GM04504 (cell line): ENCODE data around the gene MYO7B.

Experiments used
- DNase-seq: peaks from one replicate; pipeline ENCODE4 v3.0.0-alpha.2; 2012; ENCODE audit warnings: low read depth

Gene MYO7B

GRCh38 chr2:127638361-127639110 is 103.1 kb downstream of the MYO7B start:
- no peak for DNase-seq

GRCh38 chr2:127639111-127639474 is 103.6 kb downstream of the MYO7B start:
- no peak for DNase-seq

DNA sequence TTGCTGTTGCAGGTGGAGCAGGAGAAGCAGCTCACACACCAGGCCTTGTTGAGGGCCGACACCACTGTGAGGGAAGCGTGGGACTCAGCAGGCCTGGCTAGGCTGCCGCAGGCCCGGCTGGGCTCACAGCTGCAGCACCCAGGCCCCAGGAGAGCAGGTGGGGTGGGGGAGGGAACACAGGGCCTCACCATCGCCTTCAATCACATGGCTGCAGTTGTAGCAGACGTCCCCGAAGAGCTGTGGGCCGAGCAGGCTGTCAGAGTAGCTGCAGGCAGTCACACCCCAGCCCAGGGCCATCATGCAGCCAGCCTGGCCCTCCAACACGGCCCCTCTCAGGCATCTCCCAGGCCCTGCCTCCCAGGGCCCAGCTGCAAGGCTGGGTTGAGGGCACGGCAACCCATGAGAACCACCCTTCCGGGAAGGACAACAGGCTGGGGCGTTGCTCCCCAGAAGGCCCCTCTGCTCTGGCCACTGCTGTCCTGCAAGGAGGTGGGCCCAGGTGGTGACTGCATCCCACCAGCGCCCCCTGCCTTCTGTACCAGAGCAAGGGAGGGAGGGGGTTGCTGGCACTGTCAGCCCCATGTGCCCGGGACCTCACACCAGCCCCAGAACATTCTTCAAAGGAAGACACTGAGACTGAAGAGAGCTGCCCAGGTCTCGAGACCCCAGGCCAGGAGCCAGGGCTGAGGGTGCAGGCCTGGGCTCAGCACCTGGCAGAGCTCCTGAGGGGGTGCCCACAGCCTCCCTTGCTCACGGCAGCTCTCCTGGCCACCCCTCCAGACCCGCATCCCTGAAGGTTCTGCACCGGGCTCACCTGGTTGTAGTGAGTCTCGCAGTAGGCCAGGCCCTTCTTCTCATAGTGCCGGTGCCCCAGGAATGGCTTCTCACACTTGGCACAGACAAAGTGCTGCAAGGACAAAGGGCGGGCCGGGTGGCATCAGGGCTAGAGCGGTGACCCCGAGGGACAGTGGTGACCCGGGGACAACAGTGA is 104.9 kb downstream of the MYO7B start:
- no peak for DNase-seq

- no peak for DNase-seq
These were observed 105.7 kb downstream of the MYO7B start for GRCh38 chr2:127641133-127641532.

DNA sequence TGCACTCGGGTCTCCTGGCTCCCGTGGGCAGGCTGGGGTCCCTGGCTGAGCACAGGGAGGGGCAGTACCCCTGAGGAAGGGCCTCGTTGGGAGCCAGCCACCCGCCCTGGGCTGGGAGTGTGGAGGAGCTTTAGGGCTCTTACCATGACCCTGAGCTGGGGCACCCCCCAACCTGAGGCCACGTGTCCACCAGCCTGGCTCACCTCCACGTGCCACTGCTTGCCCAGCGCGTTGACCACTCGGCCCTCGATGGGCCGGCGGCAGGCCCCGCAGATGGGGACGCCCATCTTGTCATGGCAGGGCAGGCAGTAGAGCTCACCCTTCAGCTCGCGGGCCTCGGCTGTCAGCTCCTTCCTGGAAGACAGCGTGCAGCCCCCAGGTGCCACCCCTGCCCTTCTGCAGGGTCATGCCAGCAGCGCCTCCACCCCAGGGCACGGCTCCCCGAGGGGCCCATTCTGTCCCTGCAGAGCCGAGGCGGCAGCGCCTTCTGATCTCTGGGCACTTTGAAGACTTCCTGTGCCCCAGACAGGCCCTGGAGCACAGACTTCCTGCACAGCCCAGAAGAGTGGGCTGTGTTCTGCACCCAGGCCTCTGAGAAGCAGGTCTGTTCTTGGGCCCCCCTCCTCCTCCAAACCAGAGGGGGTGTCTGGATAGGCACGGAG is 106.5 kb downstream of the MYO7B start:
- no peak for DNase-seq

- no peak for DNase-seq
These were observed 107.4 kb downstream of the MYO7B start for GRCh38 chr2:127642706-127643438.

DNA sequence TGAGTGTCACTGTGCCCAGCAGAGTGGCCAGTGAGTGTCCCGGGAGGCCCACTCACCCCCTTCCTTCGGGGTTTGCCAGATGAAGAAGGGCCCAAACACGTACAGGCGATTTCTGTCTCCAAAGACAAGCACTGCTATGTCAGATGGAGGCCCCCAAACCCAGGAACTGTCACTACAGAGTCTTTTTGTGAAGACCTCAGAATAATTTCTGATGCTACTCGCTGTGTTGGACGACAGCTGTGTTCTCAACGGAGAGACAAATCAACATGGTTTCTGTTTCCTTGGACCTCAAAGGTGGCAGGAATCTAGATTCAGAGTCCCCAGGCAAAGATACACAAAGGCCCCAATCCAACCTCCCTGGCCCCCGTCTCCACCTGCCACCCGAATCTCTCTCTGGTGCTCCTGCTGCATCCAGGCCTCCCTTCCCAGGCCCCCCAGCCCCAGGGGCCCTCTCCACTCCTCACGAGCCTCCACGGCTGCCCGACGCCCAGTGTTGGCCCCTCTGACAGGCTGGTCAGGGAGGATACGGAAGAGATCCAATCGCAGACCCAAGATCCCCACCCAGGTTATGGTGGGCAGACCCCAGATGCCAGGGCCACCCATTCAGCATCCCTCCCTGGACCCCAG is 108.1 kb downstream of the MYO7B start:
- no peak for DNase-seq

- no peak for DNase-seq
These were observed 108.9 kb downstream of the MYO7B start for GRCh38 chr2:127644066-127645025.

GRCh38 chr2:127645026-127645394 is 109.5 kb downstream of the MYO7B start:
- no peak for DNase-seq

DNA sequence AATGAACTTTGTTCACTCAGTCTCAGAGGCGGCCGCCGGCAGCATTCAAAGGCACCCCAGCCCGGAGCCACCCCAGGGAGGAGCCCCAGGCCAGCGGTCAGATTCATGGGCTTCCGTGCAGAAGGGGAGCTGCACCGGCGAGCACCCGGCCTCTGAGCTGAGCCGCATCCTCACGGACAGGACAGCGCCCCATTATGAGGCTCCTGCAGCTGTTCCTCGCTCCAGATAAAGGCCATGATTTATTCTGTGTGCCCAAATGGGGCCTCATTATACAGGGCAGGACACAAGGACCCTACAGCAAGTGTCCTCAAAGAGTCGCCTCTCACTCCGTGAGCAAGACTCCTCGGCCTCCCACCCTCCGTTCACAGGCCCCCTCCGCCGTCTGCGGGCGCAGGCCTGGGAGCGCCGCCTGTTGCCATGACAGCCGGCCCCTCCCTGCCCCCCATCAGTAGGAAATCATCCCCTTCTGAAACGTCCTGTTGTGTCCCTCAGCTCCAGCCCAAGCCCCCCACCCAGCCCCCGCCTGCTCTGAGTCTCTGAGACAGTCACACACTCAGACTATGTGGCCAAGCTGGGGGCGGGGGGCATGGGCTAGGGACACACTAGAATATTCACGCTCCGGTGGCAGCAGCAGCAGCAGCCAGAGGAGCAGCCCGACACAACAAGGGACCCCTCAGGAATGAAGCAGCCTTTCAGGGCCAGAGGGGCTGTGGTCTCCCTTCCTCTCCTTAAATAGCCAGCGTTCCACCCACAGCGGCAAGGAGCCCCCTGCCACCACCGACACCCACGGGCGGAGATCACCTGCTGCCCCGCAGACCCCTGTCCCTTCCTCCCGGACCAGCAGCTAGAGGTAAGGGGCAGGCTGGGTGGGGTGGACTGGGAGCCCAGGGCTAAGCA is 110.2 kb downstream of the MYO7B start, which contains the start of gene GPR17:
Gene GPR17 (plus strand): TSS at position 759 of the 897 bp plus-strand sequence. CDS start 4,583 bp downstream, outside the sequence.
- DNase-seq: no peak

- DNase-seq: no peak
These were observed 111.2 kb downstream of the MYO7B start for GRCh38 chr2:127646487-127647241.

- peak; percentile 35 for DNase-seq
These were observed 112.0 kb downstream of the MYO7B start for GRCh38 chr2:127647242-127648190.

DNA sequence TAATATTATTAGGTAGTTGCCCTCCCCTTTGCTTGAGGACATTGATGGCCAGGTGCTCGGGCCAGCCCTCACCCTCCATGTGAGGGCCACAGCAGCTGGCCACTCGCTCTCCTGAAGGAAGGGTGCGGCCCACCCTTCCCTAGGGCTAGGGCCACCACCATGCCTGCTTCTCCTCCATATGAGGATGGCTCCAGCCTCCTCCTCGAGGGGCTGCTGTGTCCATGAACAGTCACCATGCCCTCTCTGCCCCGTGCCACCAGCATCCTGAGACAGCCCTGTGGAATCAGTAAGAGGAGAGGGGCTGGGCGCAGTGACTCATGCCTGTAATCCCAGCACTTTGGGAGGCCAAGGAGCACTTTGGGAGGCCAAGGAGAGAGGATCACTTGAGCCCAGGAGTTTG is 112.8 kb downstream of the MYO7B start:
- no peak for DNase-seq

DNA sequence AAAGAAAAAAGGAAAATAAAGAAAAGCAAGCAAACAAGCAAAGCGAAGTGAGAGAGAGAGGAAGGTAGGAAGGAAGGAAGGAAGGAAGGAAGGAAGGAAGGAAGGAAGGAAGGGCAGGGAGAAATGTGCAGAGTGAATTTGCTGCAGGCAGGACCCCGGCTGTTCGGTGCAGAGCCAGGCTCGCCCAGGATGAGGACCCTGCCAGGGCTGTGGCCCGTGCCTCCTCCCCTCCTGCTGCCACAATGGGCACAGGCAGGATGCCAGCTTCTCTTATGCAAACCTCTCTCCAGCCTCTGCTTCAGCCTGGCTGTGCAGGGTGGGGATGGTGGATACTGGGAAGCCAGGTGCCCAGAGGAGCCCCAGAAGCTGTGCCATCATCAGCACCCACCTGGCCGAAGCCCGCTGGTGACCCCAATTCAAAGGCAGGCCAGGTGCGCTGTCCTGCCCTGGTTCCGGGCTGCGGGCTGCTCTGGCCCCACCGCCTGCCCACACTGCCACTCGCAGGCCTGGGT is 113.7 kb downstream of the MYO7B start:
- DNase-seq: no peak

DNA sequence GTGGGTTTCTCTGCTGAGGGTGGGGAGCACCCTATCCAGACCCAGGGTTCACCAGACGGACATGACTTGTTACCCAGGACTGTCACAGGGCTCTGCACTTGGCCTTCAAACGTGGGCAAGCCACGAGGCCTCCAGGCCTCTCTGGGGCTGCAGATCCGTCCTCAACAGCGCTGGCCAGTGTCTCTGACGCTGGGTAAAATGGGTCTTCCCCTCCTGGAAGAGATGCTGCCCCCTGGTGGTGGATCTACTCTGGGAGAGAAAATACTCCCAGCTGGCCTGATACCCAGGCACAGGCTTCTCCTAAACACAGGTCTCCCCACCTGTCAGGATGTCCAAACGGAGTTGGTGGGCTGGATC is 114.2 kb downstream of the MYO7B start:
- peak; percentile 64 for DNase-seq

DNA sequence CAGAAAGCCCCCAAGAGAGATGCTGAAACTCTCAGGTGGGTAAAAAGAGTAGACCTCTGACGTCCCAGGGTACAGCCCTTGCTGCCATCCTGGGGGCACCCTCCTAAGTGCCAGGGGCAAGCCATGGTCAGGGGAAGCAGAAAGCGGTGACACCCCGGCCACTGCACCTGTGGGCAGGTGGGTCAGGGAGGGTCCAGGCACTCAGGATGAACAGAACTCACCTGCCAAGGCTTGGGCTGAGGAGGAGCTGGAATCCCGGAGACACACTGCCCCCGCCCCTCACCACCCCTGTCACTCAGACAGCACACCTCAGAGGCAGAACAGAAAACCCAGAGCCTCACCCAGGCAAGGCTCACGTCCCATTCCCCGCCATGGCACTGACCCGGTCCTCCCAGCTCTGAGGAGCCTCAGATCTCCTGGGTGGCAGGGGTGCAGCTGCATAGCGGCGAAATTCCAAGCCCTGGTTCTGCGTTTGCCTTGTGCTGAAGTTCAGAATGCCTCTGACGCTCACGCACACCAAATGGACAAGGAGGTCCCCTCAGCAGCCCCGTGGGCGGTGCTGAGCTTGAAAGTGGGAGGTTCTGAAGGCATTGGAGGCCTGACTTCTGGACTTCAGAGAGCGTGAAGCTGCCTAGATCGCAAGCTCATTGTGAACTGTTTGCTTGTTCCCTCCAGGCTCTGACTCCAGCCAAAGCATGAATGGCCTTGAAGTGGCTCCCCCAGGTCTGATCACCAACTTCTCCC is 114.7 kb downstream of the MYO7B start:
- no peak for DNase-seq
